Heart right ventricle (tissue), 16 donors: ENCODE measurements around the gene WASF2. TPM values are rescaled to one million over a fixed set of nuclear protein-coding genes. Genes with fewer than 3 reads are reported as not detected.

Source experiments
- ATAC-seq, 8 donors: fragments of 200-7000 bp; cut with Tn5 transposase; one replicate each; pipeline ENCODE4 v1.9.1; 2020; ENCODE audit warnings: mild to moderate bottlenecking in 8 of 8, moderate library complexity in 8 of 8, moderate number of reproducible peaks in 1 of 8
- DNase-seq, 2 donors: peaks; one replicate each; pipeline ENCODE4 v3.0.0-alpha.2; 2020
- H3K27ac ChIP-seq, 10 donors: fragments of 200-600 bp; sonication (generic) in 2 of 10; one replicate each; pipeline versions ENCODE4 v1.5.0 to v1.8.0; 2020 to 2022; ENCODE audit warnings: mild to moderate bottlenecking in 3 of 10
- H3K27me3 ChIP-seq, 7 donors: fragments of 200-600 bp; one replicate each; pipeline ENCODE4 v1.8.0; 2021 to 2022; ENCODE audit warnings: mild to moderate bottlenecking in 2 of 7
- H3K36me3 ChIP-seq, 9 donors: fragments of 200-600 bp; sonication (generic) in 1 of 9; one replicate each; pipeline versions ENCODE4 v1.5.0 to v1.8.0; 2020 to 2022; ENCODE audit warnings: mild to moderate bottlenecking in 2 of 9
- H3K4me1 ChIP-seq, 9 donors: fragments of 200-600 bp; sonication (generic) in 1 of 9; one replicate each; pipeline versions ENCODE4 v1.5.0 to v1.8.0; 2020 to 2022; ENCODE audit warnings: mild to moderate bottlenecking in 4 of 9
- H3K4me3 ChIP-seq, 10 donors: fragments of 200-600 bp; sonication (generic) in 2 of 10; one replicate each; pipeline versions ENCODE4 v1.5.0 to v1.8.0; 2020 to 2022; ENCODE audit warnings: mild to moderate bottlenecking in 7 of 10, moderate library complexity in 2 of 10
- H3K9me3 ChIP-seq, 11 donors: fragments of 200-600 bp in 10 of 11; sonication (generic) in 2 of 11; one replicate each; pipeline versions ENCODE4 v1.5.0 to v1.8.0; 2013 to 2022; ENCODE audit warnings: mild to moderate bottlenecking in 2 of 11, control low read depth in 1 of 11, moderate library complexity in 1 of 11
- WGBS, 2 donors: extraction: QIAGEN DNeasy Blood & Tissue Kit; methylation state at CpG; one replicate each; pipeline ENCODE4 v1.1.7; 2013; ENCODE audit warnings: inconsistent platforms in 1 of 2; 5-methylcytosine and 5-hydroxymethylcytosine counted together
- intact Hi-C, 10 donors: fragments of 100-400 bp; cut with DNase I; formaldehyde crosslinking; loops; one replicate each; pipeline versions ENCODE4 v1.11.1 to v1.14.2; 2022
- polyA plus RNA-seq, 2 donors: library from polyadenylated mRNA; stranded (reverse); fragments of 200-250 nt; gene quantifications; one replicate each; pipeline ENCODE4 v1.2.3, GENCODE V29; 2013
- total RNA-seq, 10 donors: library from RNA; stranded (reverse); fragmentation: NEBNext Ultra II Directional in 3 of 10; extraction: Animal tissue kit (Norgen Biotek cat#: 25700) in 3 of 10; gene quantifications; one replicate each; pipeline versions ENCODE4 v1.2.1 to v1.2.4, GENCODE V29; 2021 to 2023
- TF ChIP-seq, protein P1 (sequence below), 9 donors: fragments of 200-600 bp; sonication (generic) in 2 of 9; IDR thresholded peaks; one replicate each; pipeline versions ENCODE4 v1.5.0 to v1.8.0; 2021 to 2022; ENCODE audit warnings: antibody characterized with exemption in 9 of 9, mild to moderate bottlenecking in 5 of 9, moderate library complexity in 1 of 9
- donor health status: Arrhythmogenic right ventricular cardiomyopathy.
- donor health status: ischemic (EF 13 %, LVEDD 7.1; RV severe dilation, severe dysfunction).
- donor health status: healthy with polysubstance abuse.
- donor health status: DM: no; HTN: yes; CAD: no.
- donor health status: DM: no; HTN: no; CAD: no.
- donor health status: ischemic (EF 25% LVEDD 6.9; RV normal size, moderate dysfunction).
- donor health status: ischemic (EF 25% LVEDD 5.7; RV mildly dilated, moderate dysfunction).
- donor health status: healthy.
- donor health status: DM: yes; HTN: yes; CAD: no.
- donor health status: Ischemic cardiomyopathy.
- donor health status: ischemic (EF 35%, LVEDD 5.7; RV mildly dilated, moderate dysfunction).
- donor health status: nonischemic (EF 11% LVEDD 7.7; RV severe dilation, severe dysfunction).
- donor health status: DM: yes; HTN: yes; CAD: no.
- donor health status: PGD.
- donor health status: ischemic (EF 29% LVEDD 5.4; RV normal size, mild dysfunction).
- donor health status: nonischemic (EF 23%, LVEDD 6.1; RV moderate dilation, normal function).

The WASF2 gene
- total and polyA plus RNA-seq, 12 donors: 19.6 to 75.4 (median 50.5) TPM

DNA sequence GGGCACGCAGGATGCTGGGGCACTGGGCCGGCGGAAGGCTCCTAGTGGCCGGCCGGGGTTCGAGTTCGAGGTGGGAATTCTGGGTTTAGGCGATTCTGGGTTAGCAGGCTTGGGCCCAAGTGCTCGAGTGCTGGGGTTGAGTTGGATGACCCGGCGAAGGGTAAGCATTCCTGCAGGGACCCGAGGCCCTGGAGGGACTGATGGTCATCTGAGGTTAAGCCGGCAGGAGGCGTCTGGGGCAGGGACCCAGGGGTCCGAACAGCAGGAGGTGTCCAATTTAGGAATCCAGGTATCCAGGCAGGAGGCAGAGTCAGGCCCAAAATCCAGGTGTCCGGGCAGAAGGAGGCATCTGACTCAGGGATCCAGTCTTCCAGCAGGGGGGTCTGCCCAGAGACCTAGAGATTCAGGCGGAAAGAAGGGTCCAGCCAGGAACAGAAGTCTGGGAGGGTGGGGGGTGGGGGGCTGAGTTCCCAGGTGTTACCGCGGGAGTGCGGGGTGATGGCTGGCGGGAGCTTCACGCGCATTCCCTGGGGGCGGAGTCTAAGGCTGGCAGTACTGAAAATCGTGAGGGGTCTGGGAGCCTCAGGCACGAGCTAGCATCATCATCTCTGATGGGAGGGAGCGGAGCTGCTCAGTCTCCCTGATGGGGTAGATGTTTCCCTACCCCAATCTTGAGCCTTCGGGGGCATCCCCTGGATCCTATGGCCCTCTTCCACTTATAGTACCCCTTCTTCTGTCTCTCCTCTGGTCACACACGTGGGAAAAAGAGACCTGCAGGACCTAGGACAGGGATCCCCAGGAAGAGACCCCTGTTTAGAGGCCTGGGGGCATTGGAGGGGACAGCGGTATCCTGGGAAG, 97.0 kb downstream of the WASF2 start:
- peak overlapping the region; percentile 26 to 69 (median 55) for H3K4me3 ChIP-seq
- DNase-seq (no peak), ATAC-seq (no peak)
- H3K9me3 ChIP-seq: no peaks in the 10 kb centered on the region
- H3K27me3 ChIP-seq: no peaks in the 10 kb centered on the region
- H3K27ac ChIP-seq: peak overlapping the region in 9 of 10 donors; percentile 38 to 82 (median 78)
- H3K4me1 ChIP-seq: peaks cover 7 to 56% (median 36%) of the 10 kb centered on the region in 9 donors
- intact Hi-C loops: loop anchor here in 9 of 10 donors (2.0 to 10.0 kb wide), 7 partner anchors 36 to 348 kb away; no protein-coding TSS in a partner anchor
- no peaks in the 10 kb centered on the region for H3K36me3 ChIP-seq
- TF ChIP-seq, protein P1, sequence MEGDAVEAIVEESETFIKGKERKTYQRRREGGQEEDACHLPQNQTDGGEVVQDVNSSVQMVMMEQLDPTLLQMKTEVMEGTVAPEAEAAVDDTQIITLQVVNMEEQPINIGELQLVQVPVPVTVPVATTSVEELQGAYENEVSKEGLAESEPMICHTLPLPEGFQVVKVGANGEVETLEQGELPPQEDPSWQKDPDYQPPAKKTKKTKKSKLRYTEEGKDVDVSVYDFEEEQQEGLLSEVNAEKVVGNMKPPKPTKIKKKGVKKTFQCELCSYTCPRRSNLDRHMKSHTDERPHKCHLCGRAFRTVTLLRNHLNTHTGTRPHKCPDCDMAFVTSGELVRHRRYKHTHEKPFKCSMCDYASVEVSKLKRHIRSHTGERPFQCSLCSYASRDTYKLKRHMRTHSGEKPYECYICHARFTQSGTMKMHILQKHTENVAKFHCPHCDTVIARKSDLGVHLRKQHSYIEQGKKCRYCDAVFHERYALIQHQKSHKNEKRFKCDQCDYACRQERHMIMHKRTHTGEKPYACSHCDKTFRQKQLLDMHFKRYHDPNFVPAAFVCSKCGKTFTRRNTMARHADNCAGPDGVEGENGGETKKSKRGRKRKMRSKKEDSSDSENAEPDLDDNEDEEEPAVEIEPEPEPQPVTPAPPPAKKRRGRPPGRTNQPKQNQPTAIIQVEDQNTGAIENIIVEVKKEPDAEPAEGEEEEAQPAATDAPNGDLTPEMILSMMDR (IDR thresholded peaks at IDR 0.05): no peak
- 39 to 42% methylated on average over 30 of the region's 30 CpGs for WGBS, 2 donors

DNA sequence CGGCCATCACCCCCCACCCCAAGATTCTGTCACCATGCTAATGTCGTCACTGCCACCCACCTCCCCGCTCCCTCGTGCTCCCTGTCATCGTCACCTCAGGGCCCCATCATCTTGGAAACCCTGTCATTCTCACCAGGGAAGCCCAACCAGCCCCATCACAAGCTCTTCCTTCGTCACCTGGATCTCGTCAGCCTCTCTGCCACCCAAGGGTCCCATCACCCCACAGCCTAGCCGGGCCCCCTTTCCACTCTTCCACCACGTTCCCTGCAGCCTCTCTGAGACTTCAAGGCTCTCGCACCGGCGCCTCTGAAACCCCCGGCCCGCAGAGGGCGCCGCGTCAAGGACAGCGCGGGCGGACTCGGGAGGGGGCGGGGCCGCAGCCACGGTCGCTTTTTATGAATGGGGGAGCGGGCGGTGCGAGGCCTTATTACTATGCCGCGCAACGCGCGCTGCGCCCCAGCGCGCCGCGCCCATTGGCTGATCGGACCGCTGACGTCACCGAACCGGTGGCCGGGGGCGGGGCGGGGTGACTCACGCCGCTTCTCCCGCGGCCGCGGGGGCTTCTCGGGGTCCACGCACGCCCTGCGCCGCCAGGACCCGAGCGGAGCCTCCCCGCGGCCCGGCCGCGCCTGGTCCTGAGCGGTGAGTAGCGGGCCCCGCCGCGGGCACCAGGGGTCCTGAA, 97.7 kb downstream of the WASF2 start, which contains the start of gene GPR3:
GPR3 (plus strand) TSS at position 527 of the 682 bp plus-strand sequence. CDS start 1,177 bp downstream, outside the sequence.
- DNase-seq (peak; percentile 92 to 93), ATAC-seq (peak; percentile 87 to 92 (median 90))
- peak within 1 kb of the TSS; percentile 26 to 69 (median 55) for H3K4me3 ChIP-seq
- peaks cover 7 to 50% (median 36%) of the 10 kb centered on the region in 9 donors for H3K4me1 ChIP-seq
- no peaks in the 10 kb centered on the region for H3K27me3 ChIP-seq
- 1 to 2% methylated on average over 69 of the region's 69 CpGs for WGBS, 2 donors
- intact Hi-C loops: loop anchor here in 9 of 10 donors (2.0 to 10.0 kb wide), 7 partner anchors 35 to 347 kb away; no protein-coding TSS in a partner anchor
- H3K36me3 ChIP-seq: no peaks in the 10 kb centered on the region
- TF ChIP-seq, protein P1 (IDR thresholded peaks at IDR 0.05): peak; percentile 22 to 79 (median 58)
- no peaks in the 10 kb centered on the region for H3K9me3 ChIP-seq
- H3K27ac ChIP-seq: peak within 1 kb of the TSS; percentile 5 to 82 (median 76)

DNA sequence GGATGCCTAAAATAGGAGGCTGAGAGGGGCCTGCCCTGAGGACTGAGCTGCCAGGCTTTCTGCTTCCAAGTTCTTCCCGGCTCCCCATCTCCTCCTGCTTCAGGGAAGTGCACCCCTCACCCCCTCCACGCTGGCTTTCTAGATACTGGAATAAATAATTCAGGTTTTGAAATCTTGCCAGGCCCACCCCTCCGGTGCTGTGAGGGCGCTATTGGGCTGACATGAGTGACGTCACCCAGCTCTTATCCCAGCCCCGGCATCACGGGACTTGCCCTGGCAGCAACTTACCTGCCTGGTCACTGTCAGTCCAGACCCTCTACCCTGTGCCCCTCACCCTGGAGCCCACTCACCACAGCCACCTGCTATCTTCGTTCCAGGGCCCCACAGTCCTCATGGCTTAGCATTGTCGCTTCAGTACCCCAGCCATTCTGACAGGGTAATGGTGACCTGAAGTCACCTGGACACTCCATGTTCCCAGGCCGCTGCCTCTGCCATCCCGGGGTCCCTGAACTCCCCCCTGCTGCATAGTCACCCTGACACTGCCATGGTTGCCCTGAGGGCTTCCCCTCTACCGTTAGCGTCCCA, 98.4 kb downstream of the WASF2 start:
- ATAC-seq: peak; percentile 23 to 75 (median 60)
- peak in 1 of 2 donors; percentile 70 for DNase-seq
- intact Hi-C loops: loop anchor here in 9 of 10 donors (1.0 to 10.0 kb wide), 8 partner anchors 25 to 347 kb away; partner anchors contain the start of gene MAP3K6 (in 1 of the 9)
- H3K9me3 ChIP-seq: no peaks in the 10 kb centered on the region
- H3K27ac ChIP-seq: peak overlapping the region; percentile 5 to 82 (median 74)
- TF ChIP-seq, protein P1 (IDR thresholded peaks at IDR 0.05): peak in 5 of 9 donors; percentile 6 to 33 (median 19)
- H3K27me3 ChIP-seq: no peaks in the 10 kb centered on the region
- H3K36me3 ChIP-seq: no peaks in the 10 kb centered on the region
- peaks cover 7 to 44% (median 30%) of the 10 kb centered on the region in 9 donors for H3K4me1 ChIP-seq
- peak overlapping the region in 9 of 10 donors; percentile 35 to 69 (median 55) for H3K4me3 ChIP-seq
- 5 to 7% methylated on average over 13 of the region's 13 CpGs for WGBS, 2 donors
